K562 (cell line): ENCODE data around the gene CNIH3. TPM values are rescaled to one million over a fixed set of nuclear protein-coding genes. Genes with fewer than 3 reads are reported as not detected.

Experiments used
- ATAC-seq: fragments of 200-7000 bp; cut with Tn5 transposase; 3 replicates; pipeline ENCODE4 v1.9.1; 2020; ENCODE audit warnings: moderate library complexity
- BruUV-seq: library from RNA; stranded (reverse); fragments of 400-500 nt; replicated peaks from 2 replicates; lab custom pipeline; 2021; lab: Mats Ljungman, UMichigan
- CTCF ChIA-PET: fragments of 300-600 bp; formaldehyde crosslinking; extraction: SDS; loops from one replicate; lab custom pipeline; 2021; ENCODE audit warnings: low intra/inter-chr PET ratio; lab: Yijun Ruan, JAX
- POLR2A ChIA-PET: fragments of 300-600, 350-650 bp; sonication (Branson Sonifier 250); formaldehyde crosslinking; extraction: SDS; loops from one replicate; lab custom pipeline; 2021; ENCODE audit warnings: antibody characterized with exemption, inconsistent platforms; lab: Yijun Ruan, JAX
- DNase-seq, 4 experiments: peaks; one replicate each; pipeline versions ENCODE4 v3.0.0 to v3.0.0-alpha.2; 2011 to 2018; ENCODE audit warnings: low spot score in 3 of 4, mixed read lengths in 3 of 4; ENCODE audit errors: extremely low read depth in 1 of 4
- FAIRE-seq: peaks from 2 replicates; lab custom pipeline; 2011; peaks lifted over from hg19 to GRCh38; lab: Jason Lieb, UNC
- H2AFZ ChIP-seq: 2 replicates; pipeline ENCODE4 v1.6.0; 2011; ENCODE audit warnings: low read depth, low read length, control low read depth, inconsistent platforms
- H3K27ac ChIP-seq: fragments of 200-600 bp; 3 replicates; pipeline ENCODE4 v1.8.0; 2011; ENCODE audit warnings: low read depth, mild to moderate bottlenecking, control low read depth, inconsistent platforms, low read length, moderate library complexity, mixed read lengths; ENCODE audit errors: extremely low read depth
- H3K27me3 ChIP-seq, 2 experiments: fragments of 300-600 bp in 1 of 2; 2 replicates in 1 of 2; 3 replicates in 1 of 2; pipeline versions ENCODE4 v1.6.0 to v1.8.0; 2011; ENCODE audit warnings: inconsistent platforms in 2 of 2, low read length in 2 of 2, mild to moderate bottlenecking in 1 of 2, mixed read lengths in 1 of 2, moderate library complexity in 1 of 2; ENCODE audit not compliant: control insufficient read depth in 2 of 2, insufficient read depth in 2 of 2
- H3K36me3 ChIP-seq: fragments of 300-600 bp; 3 replicates; pipeline ENCODE4 v1.8.0; 2011; ENCODE audit warnings: mild to moderate bottlenecking, low read length, inconsistent platforms; ENCODE audit not compliant: control insufficient read depth, insufficient read depth
- H3K4me1 ChIP-seq, 2 experiments: fragments of 200-600 bp in 1 of 2; replicated peaks in 1 of 2; 2 replicates in 1 of 2; 3 replicates in 1 of 2; pipeline versions ENCODE4 v1.5.1 to v1.8.0; 2011; ENCODE audit warnings: inconsistent platforms in 2 of 2, low read length in 2 of 2, mild to moderate bottlenecking in 1 of 2, mixed read lengths in 1 of 2, moderate library complexity in 1 of 2; ENCODE audit not compliant: control insufficient read depth in 2 of 2, insufficient read depth in 2 of 2
- H3K4me2 ChIP-seq: 2 replicates; pipeline ENCODE4 v1.6.1; 2011; ENCODE audit warnings: low read length, control low read depth, inconsistent platforms, mixed read lengths; ENCODE audit not compliant: insufficient read depth
- H3K4me3 ChIP-seq: fragments of 200-600 bp; sonication (generic), shearing (Covaris generic); 2 replicates; pipeline ENCODE4 v1.5.1; 2016; ENCODE audit warnings: control low read depth, inconsistent platforms
- H3K79me2 ChIP-seq: fragments of 200-600 bp; 3 replicates; pipeline ENCODE4 v1.8.0; 2011; ENCODE audit warnings: low read length, inconsistent platforms; ENCODE audit not compliant: control insufficient read depth, insufficient read depth
- H3K9ac ChIP-seq, 2 experiments: 2 replicates each; pipeline versions ENCODE4 v1.6.0 to v1.6.1; 2011; ENCODE audit warnings: low read depth in 2 of 2, low read length in 2 of 2, control low read depth in 1 of 2, inconsistent platforms in 1 of 2, mild to moderate bottlenecking in 1 of 2, mixed read lengths in 1 of 2; ENCODE audit not compliant: insufficient read depth in 1 of 2
- H3K9me1 ChIP-seq: one replicate; pipeline ENCODE4 v1.6.0; 2011; ENCODE audit warnings: inconsistent platforms, mild to moderate bottlenecking, low read length, moderate library complexity; ENCODE audit not compliant: control insufficient read depth, insufficient read depth
- H3K9me3 ChIP-seq: replicated peaks from 2 replicates; pipeline ENCODE4 v1.5.1; 2011; ENCODE audit warnings: low read depth, low read length, inconsistent platforms; ENCODE audit not compliant: control insufficient read depth, insufficient read depth
- H4K20me1 ChIP-seq: replicated peaks from 2 replicates; pipeline ENCODE4 v1.6.1; 2011; ENCODE audit warnings: low read length, inconsistent platforms, mixed read lengths; ENCODE audit not compliant: control insufficient read depth, insufficient read depth
- CAMTA2 ChIP-seq: fragments of 250-450 bp; sonication (Bioruptor Pico); conservative IDR thresholded peaks from 2 replicates; pipeline ENCODE4 v1.5.1; 2022
- CREB3L1 ChIP-seq: fragments of 450-650 bp; IDR thresholded peaks from 2 replicates; pipeline ENCODE4 v1.6.1; 2014; ENCODE audit warnings: low read depth, mild to moderate bottlenecking, moderate library complexity, borderline replicate concordance
- EGR1 ChIP-seq: fragments of 450-650 bp; conservative IDR thresholded peaks from 2 replicates; pipeline ENCODE4 v1.6.1; 2017; ENCODE audit warnings: mild to moderate bottlenecking
- ESRRB ChIP-seq: fragments of 250-450 bp; sonication (Bioruptor Pico); IDR thresholded peaks from 2 replicates; pipeline ENCODE4 v1.5.0; 2020; ENCODE audit warnings: mild to moderate bottlenecking, moderate library complexity, borderline replicate concordance
- HBP1 ChIP-seq: fragments of 450-650 bp; formaldehyde crosslinking; IDR thresholded peaks from 2 replicates; pipeline ENCODE4 v1.4.0; 2022; ENCODE audit warnings: missing genetic modification characterization
- HCFC1 ChIP-seq: IDR thresholded peaks from 2 replicates; pipeline ENCODE4 v1.6.1; 2012; ENCODE audit warnings: low read depth, low read length, improper control_type of control experiment
- MAZ ChIP-seq, 2 experiments: fragments of 450-650 bp in 1 of 2; sonication (generic) in 1 of 2; formaldehyde crosslinking; IDR thresholded peaks in 1 of 2; conservative IDR thresholded peaks in 1 of 2; 2 replicates each; pipeline versions ENCODE4 v1.4.0 to v1.5.0; 2020; ENCODE audit warnings: mild to moderate bottlenecking in 1 of 2, missing genetic modification reagents in 1 of 2
- MCM2 ChIP-seq: fragments of 450-650 bp; IDR thresholded peaks from 2 replicates; pipeline ENCODE4 v1.6.1; 2017; ENCODE audit warnings: low read depth, mild to moderate bottlenecking
- MIER1 ChIP-seq: fragments of 450-650 bp; IDR thresholded peaks from 2 replicates; pipeline ENCODE4 v1.6.1; 2016; ENCODE audit warnings: antibody characterized with exemption, mild to moderate bottlenecking, low read depth
- NR3C1 ChIP-seq: sonication (generic); formaldehyde crosslinking; IDR thresholded peaks from 2 replicates; pipeline ENCODE4 v1.8.1; 2022; ENCODE audit warnings: missing genetic modification reagents
- RBM39 ChIP-seq: fragments of 200-400 bp; formaldehyde crosslinking; optimal IDR thresholded peaks from 2 replicates; pipeline ENCODE3; 2018; ENCODE audit warnings: low read depth, low read length
- SMC3 ChIP-seq: conservative IDR thresholded peaks from 2 replicates; pipeline ENCODE4 v1.6.1; 2011; ENCODE audit warnings: low read depth, low read length, improper control_type of control experiment; ENCODE audit not compliant: insufficient read depth
- ZC3H4 ChIP-seq: sonication (generic); formaldehyde crosslinking; IDR thresholded peaks from 2 replicates; pipeline ENCODE4 v1.9.0; 2021; ENCODE audit warnings: missing genetic modification reagents, borderline replicate concordance
- ZNF589 ChIP-seq: fragments of 200-800 bp; sonication (Bioruptor generic); IDR thresholded peaks from 2 replicates; pipeline ENCODE4 v1.6.1; 2016; ENCODE audit warnings: low read depth, missing genetic modification characterization, missing compliant biosample characterization
- ZNF764 ChIP-seq: fragments of 250-450 bp; sonication (Bioruptor Pico); IDR thresholded peaks from 2 replicates; pipeline ENCODE4 v1.4.0; 2020; ENCODE audit warnings: low read depth, mild to moderate bottlenecking, moderate library complexity
- ZSCAN32 ChIP-seq: fragments of 450-650 bp; formaldehyde crosslinking; IDR thresholded peaks from 2 replicates; pipeline ENCODE4 v1.4.0; 2020; ENCODE audit warnings: mild to moderate bottlenecking, moderate library complexity
- WGBS: fragments of 100-300 bp; shearing (Covaris generic); methylation state at CpG from one replicate; pipeline ENCODE4 v1.1.6; 2016; ENCODE audit warnings: low coverage, mixed read lengths; ENCODE audit not compliant: insufficient coverage; ENCODE audit errors: missing lambda C conversion rate; 5-methylcytosine and 5-hydroxymethylcytosine counted together
- in situ Hi-C: fragments of 300-500 bp; cut with MboI; formaldehyde crosslinking; loops from 4 replicates; pipeline ENCODE4 v1.15.0; 2018; ENCODE audit warnings: inconsistent platforms, mixed read lengths
- intact Hi-C: fragments of 100-400 bp; cut with micrococcal nuclease; formaldehyde crosslinking; loops from 2 replicates; pipeline ENCODE4 v1.14.2; 2022
- polyA plus RNA-seq, 8 experiments: library from polyadenylated mRNA; depleted of rRNA in 4 of 8; stranded (reverse) in 5 of 8; unstranded in 3 of 8; fragments of >200 nt; fragmentation: Nextera tagmentation in 2 of 8; fragmentation: Illumina TruSeq in 1 of 8; extraction: Ambion mirVana in 2 of 8; extraction: Trizol in 1 of 8; gene quantifications; 2 replicates each; pipeline versions ENCODE4 v1.2.1 to v1.2.3, GENCODE V29; 2011 to 2014; ENCODE audit warnings: inconsistent platforms in 1 of 8, missing spikeins in 1 of 8
- total RNA-seq, 7 experiments: library from RNA; depleted of rRNA in 6 of 7; stranded (reverse); fragments of >200 nt in 6 of 7; fragmentation: Illumina TruSeq in 2 of 7; extraction: Trizol in 2 of 7; gene quantifications; 2 replicates each; pipeline versions ENCODE4 v1.2.1 to v1.2.3, GENCODE V29; 2011 to 2021; ENCODE audit warnings: low replicate concordance in 1 of 7

The CNIH3 gene
- total and polyA plus RNA-seq, 9 of the 15 experiments (the other 6 are each of a cell fraction or from before 2014, with no cell fraction given): 0.14 to 1.8 (median 0.79) TPM

- Histone ChIP-seq H3K27ac (no peak overlapping the region), H3K9me1 (peaks cover 2% of the 10 kb centered on the region), H3K4me2 (no peak overlapping the region), H3K9ac (no peak overlapping the region), H3K4me3 (no peak overlapping the region), H3K4me1 (no peaks in the 10 kb centered on the region), H3K79me2 (no peaks in the 10 kb centered on the region), H2AFZ (no peak overlapping the region), H4K20me1 (no peaks in the 10 kb centered on the region), H3K27me3 (peaks cover 11 to 17% of the 10 kb centered on the region in 2 experiments; a peak in 4 of 5 replicates), H3K9me3 (no peaks in the 10 kb centered on the region), H3K36me3 (no peaks in the 10 kb centered on the region)
- no TSS peak for BruUV-seq
- ChIA-PET CTCF (no interaction called here), POLR2A (no interaction called here)
- TF ChIP-seq SMC3 (no peak), EGR1 (no peak), MCM2 (no peak), MAZ (CRISPR knock-in tag; conservative IDR thresholded peaks at IDR 0.05 in 1 of 2, IDR thresholded peaks at IDR 0.05 in 1 of 2) (no peak), HCFC1 (no peak)
- in situ Hi-C loops: no loop called here
- no peak for FAIRE-seq
- intact Hi-C loops: no loop called here
- no peak for ATAC-seq
- WGBS: 0% methylated on average over 4 of the region's 4 CpGs
- no peak for DNase-seq
Observed at GRCh38 chr1:224766266-224766665, 150.1 kb downstream of the CNIH3 start.

- no peaks in the 10 kb centered on the region for H3K9me3 ChIP-seq
- peaks cover 13 to 17% of the 10 kb centered on the region in 2 experiments; a peak in 4 of 5 replicates for H3K27me3 ChIP-seq
- H3K4me3 ChIP-seq: no peak overlapping the region
- in situ Hi-C loops (no loop called here), intact Hi-C loops (no loop called here)
- no peak overlapping the region for H3K9ac ChIP-seq
- H4K20me1 ChIP-seq: no peaks in the 10 kb centered on the region
- no peak overlapping the region for H3K27ac ChIP-seq
- POLR2A ChIA-PET: interaction anchor here (0.6 to 1.4 kb wide), 2 partner anchors 11 to 20 kb away, joined by 3 to 4 read pairs; no protein-coding TSS in a partner anchor
- CTCF ChIA-PET: no interaction called here
- no peak overlapping the region for H2AFZ ChIP-seq
- BruUV-seq: no TSS peak
- DNase-seq: no peak
- FAIRE-seq: no peak
- H3K4me1 ChIP-seq: no peaks in the 10 kb centered on the region
- no peaks in the 10 kb centered on the region for H3K79me2 ChIP-seq
- WGBS: 0% methylated on average over 3 of the region's 3 CpGs
- H3K4me2 ChIP-seq: no peak overlapping the region
- H3K9me1 ChIP-seq: peaks cover 2% of the 10 kb centered on the region
- ATAC-seq: no peak
- H3K36me3 ChIP-seq: no peaks in the 10 kb centered on the region
- TF ChIP-seq NR3C1 (CRISPR knock-in tag): no peak
- TF ChIP-seq ZC3H4 (CRISPR knock-in tag): no peak
- no peak for TF ChIP-seq ZNF764
- no peak for TF ChIP-seq ZSCAN32 (CRISPR knock-in tag)
- no peak for TF ChIP-seq MIER1
- TF ChIP-seq CREB3L1: no peak
- TF ChIP-seq ZNF589 (CRISPR knock-in tag): no peak
- no peak for TF ChIP-seq CAMTA2 (CRISPR knock-in tag)
- no peak for TF ChIP-seq RBM39
- TF ChIP-seq ESRRB: no peak
- no peak for TF ChIP-seq HBP1 (CRISPR knock-in tag)
Observed at GRCh38 chr1:224767031-224767430, 150.9 kb downstream of the CNIH3 start.
